ENCODE measurements around the gene MYBPHL.

The MYBPHL gene

DNA sequence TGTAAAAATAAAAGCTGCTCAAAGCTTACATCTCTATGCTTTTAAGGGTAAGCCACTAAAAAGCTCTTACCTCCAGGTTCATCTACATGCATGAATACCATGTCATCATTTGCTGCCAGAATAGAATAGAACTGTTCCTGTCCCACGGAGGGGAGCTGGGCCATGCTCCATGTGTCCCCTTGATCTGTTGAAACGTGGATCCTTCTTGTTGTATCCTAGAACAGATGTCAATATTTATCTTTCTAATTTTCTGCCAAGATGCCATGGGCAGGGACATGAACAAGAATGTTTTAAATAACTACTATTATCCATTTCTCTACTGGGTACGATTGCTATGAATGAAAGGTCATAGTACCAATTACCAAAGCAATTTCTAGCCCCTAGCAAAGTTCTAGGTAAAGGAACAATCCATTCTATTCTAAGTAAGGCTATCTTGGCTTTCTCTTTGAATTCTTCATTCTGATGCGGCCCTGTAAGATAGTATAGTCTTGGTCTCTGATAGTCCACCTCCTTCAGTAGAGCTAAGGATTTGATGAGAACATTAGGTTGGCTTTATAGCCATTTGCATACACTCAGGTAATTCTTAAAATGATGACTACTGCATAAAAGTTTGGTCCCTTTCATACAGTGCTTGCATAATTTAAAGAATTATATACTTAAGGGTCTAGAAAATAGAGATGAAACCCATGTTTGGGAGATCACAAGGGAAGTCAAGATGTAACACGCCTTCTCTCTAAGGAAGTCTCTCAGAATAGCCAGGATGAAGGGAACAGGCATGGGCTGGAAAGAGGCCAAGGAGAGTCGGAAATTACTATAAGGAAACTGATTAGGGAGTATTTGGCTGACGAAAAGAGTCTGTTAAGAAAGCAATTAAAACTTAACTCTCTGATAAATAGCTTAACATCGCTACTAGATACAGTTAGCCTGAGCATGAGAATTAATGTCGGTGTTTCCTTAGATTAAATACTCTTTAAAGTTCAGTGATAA is 35.4 kb upstream of the MYBPHL start:
- no peak for DNase-seq (ENCODE audit: low spot score)
- TF ChIP-seq CTCF (IDR thresholded peaks at IDR 0.05; ENCODE audit: extremely low read depth, missing control alignments): no peak

DNA sequence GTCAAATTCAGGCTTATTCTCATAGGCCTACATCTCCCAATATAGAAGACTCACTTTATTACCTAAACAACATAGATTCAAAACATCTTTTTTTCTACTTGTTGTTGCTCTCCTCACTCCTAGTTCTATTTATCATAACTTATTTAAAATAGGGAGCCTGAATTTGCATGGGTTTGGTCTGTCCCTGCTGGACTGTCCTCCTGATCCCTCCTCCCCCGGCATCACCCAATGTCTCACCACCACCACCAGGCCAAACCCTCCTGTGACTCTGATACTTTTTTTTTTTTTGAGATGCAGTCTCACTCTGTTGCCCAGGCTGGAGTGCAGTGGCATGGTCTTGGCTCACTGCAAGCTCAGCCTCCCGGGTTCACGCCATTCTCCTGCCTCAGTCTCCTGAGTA is 31.8 kb upstream of the MYBPHL start:
- no peak for TF ChIP-seq CTCF (IDR thresholded peaks at IDR 0.05; ENCODE audit: extremely low read depth, missing control alignments)
- DNase-seq (ENCODE audit: low spot score): no peak

DNA sequence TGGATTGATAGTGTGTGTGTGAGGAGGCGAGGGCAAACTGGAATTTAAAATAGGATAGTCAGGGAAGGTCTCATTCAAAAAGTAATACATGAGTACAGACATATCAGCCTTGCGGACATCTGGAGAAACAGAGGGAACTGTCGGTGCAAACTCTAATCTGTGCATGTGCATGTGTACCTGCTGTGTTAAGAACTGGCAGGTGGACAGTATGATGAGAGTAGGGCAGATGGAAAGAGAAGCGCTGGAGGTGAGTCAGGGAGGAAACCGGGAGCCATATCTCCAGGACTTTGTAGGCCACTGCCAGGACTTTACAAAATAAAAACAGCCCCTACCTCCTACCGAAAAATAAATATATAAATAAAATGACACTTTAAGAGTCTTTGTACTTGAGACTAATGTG is 31.3 kb upstream of the MYBPHL start:
- DNase-seq (ENCODE audit: low spot score): no peak
- TF ChIP-seq CTCF (IDR thresholded peaks at IDR 0.05; ENCODE audit: extremely low read depth, missing control alignments): no peak

- TF ChIP-seq CTCF (IDR thresholded peaks at IDR 0.05; ENCODE audit: extremely low read depth, missing control alignments): no peak
Observed at GRCh38 chr1:109335091-109335490, 28.3 kb upstream of the MYBPHL start.

GRCh38 chr1:109331113-109331512 is 24.3 kb upstream of the MYBPHL start:
- no peak for DNase-seq (ENCODE audit: low spot score)
- TF ChIP-seq CTCF (IDR thresholded peaks at IDR 0.05; ENCODE audit: extremely low read depth, missing control alignments): no peak

More at GRCh38 chr1:109335091-109335490, 28.3 kb upstream of the MYBPHL start:
- no peak for DNase-seq (ENCODE audit: low spot score)

DNA sequence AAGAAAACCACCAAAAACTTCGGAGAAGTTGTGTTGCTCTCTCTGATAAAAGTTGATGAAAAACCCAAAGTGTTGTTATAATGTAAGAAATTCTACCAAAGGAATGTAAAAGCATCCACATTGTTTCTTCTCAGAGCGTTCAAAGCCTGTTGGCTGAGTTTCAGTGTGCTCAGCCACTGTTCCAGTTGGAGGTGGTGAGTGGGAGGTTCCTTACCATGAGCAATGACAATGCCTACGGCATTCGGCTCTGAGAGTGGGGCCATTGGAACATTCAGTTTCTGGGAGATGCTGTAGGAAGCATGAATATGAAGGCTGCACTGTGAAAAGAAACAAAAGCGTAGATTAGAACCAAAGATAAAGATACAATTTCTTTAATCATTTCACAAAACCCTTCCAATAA is 20.5 kb upstream of the MYBPHL start:
- no peak for TF ChIP-seq CTCF (IDR thresholded peaks at IDR 0.05; ENCODE audit: extremely low read depth, missing control alignments)
- DNase-seq (ENCODE audit: low spot score): no peak

- no peak for TF ChIP-seq CTCF (IDR thresholded peaks at IDR 0.05; ENCODE audit: extremely low read depth, missing control alignments)
- DNase-seq (ENCODE audit: low spot score): no peak
Observed at GRCh38 chr1:109322974-109323373, 16.2 kb upstream of the MYBPHL start.
